Keratinocyte (primary cell): ENCODE measurements around the gene C1orf87. TPM values are rescaled to one million over a fixed set of nuclear protein-coding genes. Genes with fewer than 3 reads are reported as not detected.

Source experiments
- DNase-seq: peaks from one replicate; pipeline ENCODE4 v3.0.0-alpha.2; 2011; ENCODE audit warnings: low read depth, missing footprints, low spot score
- FAIRE-seq: peaks from 2 replicates; lab custom pipeline; 2011; peaks lifted over from hg19 to GRCh38; lab: Jason Lieb, UNC
- H2AFZ ChIP-seq: 2 replicates; pipeline ENCODE4 v1.6.0; 2012; ENCODE audit warnings: low read length, control low read depth, inconsistent platforms; ENCODE audit not compliant: control insufficient read depth
- H3K27ac ChIP-seq: 2 replicates; pipeline ENCODE4 v1.5.1; 2011; ENCODE audit warnings: low read length; ENCODE audit not compliant: control insufficient read depth, insufficient read depth
- H3K27me3 ChIP-seq: 3 replicates; pipeline ENCODE4 v1.6.0; 2011; ENCODE audit warnings: low read length; ENCODE audit not compliant: control insufficient read depth, insufficient read depth; ENCODE audit errors: extremely low read depth
- H3K36me3 ChIP-seq, 2 experiments: 2 replicates in 1 of 2; 3 replicates in 1 of 2; pipeline ENCODE4 v1.5.1; 2011; ENCODE audit warnings: low read length in 2 of 2, mild to moderate bottlenecking in 1 of 2; ENCODE audit not compliant: control insufficient read depth in 2 of 2, insufficient read depth in 2 of 2; ENCODE audit errors: extremely low read depth in 1 of 2
- H3K4me1 ChIP-seq: 3 replicates; pipeline ENCODE4 v1.5.1; 2011; ENCODE audit warnings: low read length; ENCODE audit not compliant: control insufficient read depth, insufficient read depth; ENCODE audit errors: extremely low read depth
- H3K4me2 ChIP-seq: 3 replicates; pipeline ENCODE4 v1.6.0; 2011; ENCODE audit warnings: low read depth, low read length; ENCODE audit not compliant: control insufficient read depth, insufficient read depth; ENCODE audit errors: extremely low read depth
- H3K4me3 ChIP-seq, 3 experiments: fragments of 200-600 bp in 1 of 3; sonication (generic) in 1 of 3; 2 replicates in 2 of 3; 3 replicates in 1 of 3; pipeline ENCODE4 v1.5.1; 2011 to 2016; ENCODE audit warnings: low read length in 3 of 3, mild to moderate bottlenecking in 3 of 3, control low read depth in 2 of 3, inconsistent platforms in 1 of 3, low read depth in 1 of 3, mixed read lengths in 1 of 3, mixed run types in 1 of 3, moderate library complexity in 1 of 3; ENCODE audit not compliant: control insufficient read depth in 2 of 3, insufficient read depth in 2 of 3; ENCODE audit errors: extremely low read depth in 1 of 3
- H3K79me2 ChIP-seq: 2 replicates; pipeline ENCODE4 v1.6.0; 2012; ENCODE audit warnings: low read length; ENCODE audit not compliant: control insufficient read depth, insufficient read depth
- H3K9ac ChIP-seq: 3 replicates; pipeline ENCODE4 v1.6.0; 2011; ENCODE audit warnings: low read length; ENCODE audit not compliant: control insufficient read depth, insufficient read depth; ENCODE audit errors: extremely low read depth
- H3K9me1 ChIP-seq: 3 replicates; pipeline ENCODE4 v1.6.0; 2011; ENCODE audit warnings: low read length; ENCODE audit not compliant: control insufficient read depth, insufficient read depth; ENCODE audit errors: extremely low read depth
- H3K9me3 ChIP-seq: 2 replicates; pipeline ENCODE4 v1.5.1; 2012; ENCODE audit warnings: low read depth, low read length; ENCODE audit not compliant: control insufficient read depth
- H4K20me1 ChIP-seq: 3 replicates; pipeline ENCODE4 v1.6.0; 2011; ENCODE audit warnings: low read length; ENCODE audit not compliant: control insufficient read depth, insufficient read depth; ENCODE audit errors: extremely low read depth
- EZH2 ChIP-seq: IDR thresholded peaks from one replicate; pipeline ENCODE4 v1.6.1; 2012; ENCODE audit warnings: inconsistent platforms, mild to moderate bottlenecking, low read length, moderate library complexity
- dilution Hi-C: fragments of 300-500 bp; cut with MboI; formaldehyde crosslinking; loops from one replicate; pipeline ENCODE4 v1.7.0; 2020; ENCODE audit warnings: low sequenced_read_pairs; ENCODE audit not compliant: extremely low pct_ligation_motif_present
- polyA minus RNA-seq, 3 experiments: library from RNA; depleted of rRNA, polyadenylated mRNA; stranded (reverse); fragments of >200 nt; gene quantifications; 1 replicate in 1 of 3; 2 replicates in 1 of 3; 3 replicates in 1 of 3; pipeline ENCODE4 v1.2.3, GENCODE V29; 2011
- polyA plus RNA-seq, 5 experiments: library from polyadenylated mRNA; depleted of rRNA in 3 of 5; stranded (reverse) in 3 of 5; stranded (forward) in 1 of 5; unstranded in 1 of 5; fragments of >200 nt; gene quantifications; 1 replicate in 1 of 5; 2 replicates in 3 of 5; 3 replicates in 1 of 5; pipeline versions ENCODE4 v1.2.1 to v1.2.3, GENCODE V29; 2011 to 2012; ENCODE audit warnings: missing spikeins in 2 of 5, low read depth in 1 of 5, low replicate concordance in 1 of 5
- TF ChIP-seq, protein P1 (sequence below), 3 experiments: IDR thresholded peaks in 1 of 3; conservative IDR thresholded peaks in 1 of 3; optimal IDR thresholded peaks in 1 of 3; 2 replicates in 2 of 3; 3 replicates in 1 of 3; pipeline versions ENCODE3 to v1.5.1; 2011; ENCODE audit warnings: low read length in 3 of 3, mild to moderate bottlenecking in 3 of 3, moderate library complexity in 2 of 3, control low read depth in 1 of 3, inconsistent platforms in 1 of 3; ENCODE audit not compliant: insufficient read depth in 2 of 3; ENCODE audit errors: extremely low read depth in 1 of 3

C1orf87 gene, protein sequence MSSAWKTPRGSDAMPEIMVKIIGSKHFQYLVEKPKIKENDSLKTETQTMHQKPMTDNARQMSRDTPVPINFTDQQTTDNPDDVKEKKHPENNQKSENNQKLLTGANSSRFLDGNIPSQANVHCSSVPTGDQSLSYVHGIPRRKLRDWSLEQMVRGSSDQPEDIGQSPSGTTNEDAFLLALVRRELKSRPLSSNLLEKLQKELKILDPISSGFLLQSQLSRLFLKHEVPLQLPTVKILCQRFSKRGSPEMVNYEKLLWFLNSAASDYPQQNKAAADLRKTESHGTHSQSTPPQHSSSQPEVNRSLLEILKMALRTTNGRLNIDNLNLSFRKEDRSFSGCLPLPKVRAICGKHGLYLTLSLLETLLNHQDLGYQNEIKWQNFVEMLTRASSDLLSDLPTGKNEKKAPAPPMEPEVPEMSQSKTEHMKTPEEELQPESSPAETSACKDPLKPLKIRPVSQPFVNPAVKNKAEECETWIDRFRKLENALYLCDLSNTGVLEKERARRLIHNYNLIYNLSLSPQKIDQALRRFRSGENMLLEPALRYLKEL
- not detected in 3 replicates for polyA plus RNA-seq
- not detected for polyA plus RNA-seq (2011; ENCODE audit: low read depth)
- polyA plus RNA-seq (2011; cell fraction: cytosol; rRNA removed), result not detected in 2 replicates
- polyA plus RNA-seq (2011; cell fraction: nucleus; rRNA removed), result not detected in 2 replicates
- not detected in 2 replicates for polyA plus RNA-seq (2012; ENCODE audit: low replicate concordance)
- polyA minus RNA-seq, result not detected in 3 replicates
- polyA minus RNA-seq (2011; cell fraction: cytosol; rRNA and poly(A)+ RNA removed), result not detected
- not detected in 2 replicates for polyA minus RNA-seq (2011; cell fraction: nucleus; rRNA and poly(A)+ RNA removed)

DNA sequence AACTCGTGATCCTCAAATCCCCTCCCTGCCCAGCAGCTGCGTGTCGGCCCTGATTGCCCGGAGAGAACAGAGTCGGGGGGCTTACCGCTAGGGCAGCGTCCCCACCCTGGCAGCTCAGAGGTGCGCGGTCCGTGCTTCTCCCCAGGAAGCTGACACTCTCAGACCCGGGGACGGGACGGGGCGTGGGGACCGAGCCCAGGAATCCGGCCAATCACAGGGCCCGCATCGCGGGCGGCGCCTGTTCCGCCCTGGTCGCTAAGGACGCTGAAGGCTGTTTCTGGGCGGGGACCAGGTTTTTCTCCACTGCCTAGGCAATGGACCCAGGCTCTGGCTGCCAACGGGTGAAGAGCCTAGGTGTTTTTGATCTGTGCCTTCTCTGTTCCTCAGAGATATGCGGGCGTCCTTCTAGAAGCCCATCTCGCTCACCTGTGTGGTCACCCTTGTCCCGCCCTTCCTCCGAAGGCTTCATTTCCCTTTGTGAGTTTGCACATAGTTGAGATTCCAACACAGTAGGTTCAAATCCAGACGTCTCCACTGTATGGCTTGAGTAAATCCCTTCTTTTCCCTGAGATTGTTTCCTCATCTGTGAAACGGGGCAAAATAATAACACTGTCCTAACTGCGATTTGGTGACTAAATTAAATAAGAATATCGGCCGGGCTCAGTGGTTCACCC lies at the start of gene C1orf87:
TSS of gene C1orf87 (minus strand) at position 166 of the 674 bp plus-strand sequence. CDS start 1,127 bp downstream, outside the sequence.
- no peak within 1 kb of the TSS for H3K9ac ChIP-seq
- H3K36me3 ChIP-seq, result no peaks in the 10 kb centered on the region
- dilution Hi-C loops, result no loop called here
- no peaks in the 10 kb centered on the region for H3K79me2 ChIP-seq
- no peak within 1 kb of the TSS for H2AFZ ChIP-seq
- DNase-seq (no peak), FAIRE-seq (no peak)
- no peak within 1 kb of the TSS for H3K4me2 ChIP-seq
- H4K20me1 ChIP-seq, result no peaks in the 10 kb centered on the region
- TF ChIP-seq, protein P1, sequence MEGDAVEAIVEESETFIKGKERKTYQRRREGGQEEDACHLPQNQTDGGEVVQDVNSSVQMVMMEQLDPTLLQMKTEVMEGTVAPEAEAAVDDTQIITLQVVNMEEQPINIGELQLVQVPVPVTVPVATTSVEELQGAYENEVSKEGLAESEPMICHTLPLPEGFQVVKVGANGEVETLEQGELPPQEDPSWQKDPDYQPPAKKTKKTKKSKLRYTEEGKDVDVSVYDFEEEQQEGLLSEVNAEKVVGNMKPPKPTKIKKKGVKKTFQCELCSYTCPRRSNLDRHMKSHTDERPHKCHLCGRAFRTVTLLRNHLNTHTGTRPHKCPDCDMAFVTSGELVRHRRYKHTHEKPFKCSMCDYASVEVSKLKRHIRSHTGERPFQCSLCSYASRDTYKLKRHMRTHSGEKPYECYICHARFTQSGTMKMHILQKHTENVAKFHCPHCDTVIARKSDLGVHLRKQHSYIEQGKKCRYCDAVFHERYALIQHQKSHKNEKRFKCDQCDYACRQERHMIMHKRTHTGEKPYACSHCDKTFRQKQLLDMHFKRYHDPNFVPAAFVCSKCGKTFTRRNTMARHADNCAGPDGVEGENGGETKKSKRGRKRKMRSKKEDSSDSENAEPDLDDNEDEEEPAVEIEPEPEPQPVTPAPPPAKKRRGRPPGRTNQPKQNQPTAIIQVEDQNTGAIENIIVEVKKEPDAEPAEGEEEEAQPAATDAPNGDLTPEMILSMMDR (optimal IDR thresholded peaks at IDR 0.05 in 1 of 3, IDR thresholded peaks at IDR 0.05 in 1 of 3, conservative IDR thresholded peaks at IDR 0.05 in 1 of 3; ENCODE audit: extremely low read depth in 1 of 3, insufficient read depth in 2 of 3, low read length in 3 of 3), result no peak
- TF ChIP-seq EZH2, result peak; percentile 23
- no peaks in the 10 kb centered on the region for H3K9me3 ChIP-seq
- no peaks in the 10 kb centered on the region for H3K9me1 ChIP-seq
- no peak within 1 kb of the TSS for H3K27ac ChIP-seq
- no peaks in the 10 kb centered on the region for H3K4me1 ChIP-seq
- no peak within 1 kb of the TSS for H3K4me3 ChIP-seq
- H3K27me3 ChIP-seq, result peaks cover 28% of the 10 kb centered on the region

DNA sequence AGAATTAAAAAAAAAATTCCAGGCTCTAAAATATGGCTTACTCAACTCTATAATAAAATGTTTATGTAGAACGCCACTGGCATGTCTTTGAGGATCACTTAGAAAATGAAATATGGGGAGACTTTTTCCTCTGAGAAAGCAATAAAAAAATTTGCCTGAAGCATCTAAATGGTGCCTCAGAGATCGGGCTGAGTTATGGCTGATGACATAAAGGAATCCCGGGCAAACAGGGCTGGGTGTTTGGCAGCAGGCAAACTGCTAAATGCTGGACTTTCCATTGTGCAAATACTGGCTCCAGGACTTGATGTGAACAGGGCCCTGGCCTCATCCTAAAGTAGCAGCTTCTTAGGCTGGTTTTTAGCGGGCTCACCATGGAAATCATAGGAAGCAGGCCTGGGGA lies 44.5 kb upstream of the C1orf87 start:
- H3K9me1 ChIP-seq, result no peaks in the 10 kb centered on the region
- no peaks in the 10 kb centered on the region for H3K79me2 ChIP-seq
- dilution Hi-C loops, result no loop called here
- H3K4me3 ChIP-seq, result no peak overlapping the region
- no peaks in the 10 kb centered on the region for H3K9me3 ChIP-seq
- no peak overlapping the region for H2AFZ ChIP-seq
- no peaks in the 10 kb centered on the region for H3K27me3 ChIP-seq
- H3K4me2 ChIP-seq, result no peak overlapping the region
- no peak for DNase-seq
- FAIRE-seq, result no peak
- H3K36me3 ChIP-seq, result no peaks in the 10 kb centered on the region
- no peak for TF ChIP-seq EZH2
- TF ChIP-seq, protein P1 (optimal IDR thresholded peaks at IDR 0.05 in 1 of 3, IDR thresholded peaks at IDR 0.05 in 1 of 3, conservative IDR thresholded peaks at IDR 0.05 in 1 of 3; ENCODE audit: extremely low read depth in 1 of 3, insufficient read depth in 2 of 3, low read length in 3 of 3), result no peak
- H4K20me1 ChIP-seq, result no peaks in the 10 kb centered on the region
- no peaks in the 10 kb centered on the region for H3K4me1 ChIP-seq
- H3K9ac ChIP-seq, result no peak overlapping the region
- H3K27ac ChIP-seq, result no peak overlapping the region
